ENCODE data around the gene ARL4C.
"Not testable (repeated sequence)": the region's sequence is repeated elsewhere in the genome, so short reads cannot be mapped to it uniquely, and the experiment has no call there.

Gene ARL4C

DNA sequence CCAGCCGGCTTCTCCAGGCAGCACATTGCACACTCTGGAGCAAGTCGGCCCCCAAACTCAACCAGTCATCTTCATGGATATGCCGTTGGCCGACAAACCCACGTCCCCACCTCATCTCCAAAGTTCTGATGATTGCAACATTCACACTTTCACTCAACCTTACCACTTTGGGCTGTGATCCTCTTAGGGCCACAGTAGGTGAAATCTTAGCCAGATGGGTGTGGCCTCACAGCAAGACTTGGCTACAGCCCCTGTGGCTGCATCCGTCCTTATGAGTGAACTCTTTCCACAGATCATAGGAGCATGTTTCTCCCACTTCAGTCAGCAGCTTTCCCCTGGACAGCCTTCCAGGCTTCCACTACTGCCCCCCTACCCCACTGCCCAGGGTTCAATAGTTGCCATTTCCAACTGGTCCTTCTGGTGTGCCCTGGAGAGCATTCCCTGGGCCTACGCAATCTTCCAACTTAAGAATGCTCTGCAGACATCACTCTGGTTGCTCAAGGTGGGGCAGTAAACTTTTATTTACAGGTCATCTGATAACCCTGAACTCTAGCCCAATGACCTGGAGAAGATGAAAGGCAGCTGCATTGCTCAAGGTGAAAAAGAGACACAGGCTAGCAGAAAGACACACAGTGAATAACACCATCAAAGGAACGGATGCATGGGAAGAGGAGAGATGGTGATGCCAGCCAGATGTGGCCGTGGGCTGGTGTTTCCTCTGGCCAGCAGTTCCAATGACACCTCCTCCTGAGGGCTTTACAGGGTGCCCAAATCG is 34.5 kb downstream of the ARL4C start:
- DNase-seq (ENCODE audit: low read depth, low spot score) = no peak
- H3K27ac ChIP-seq = no peak overlapping the region

DNA sequence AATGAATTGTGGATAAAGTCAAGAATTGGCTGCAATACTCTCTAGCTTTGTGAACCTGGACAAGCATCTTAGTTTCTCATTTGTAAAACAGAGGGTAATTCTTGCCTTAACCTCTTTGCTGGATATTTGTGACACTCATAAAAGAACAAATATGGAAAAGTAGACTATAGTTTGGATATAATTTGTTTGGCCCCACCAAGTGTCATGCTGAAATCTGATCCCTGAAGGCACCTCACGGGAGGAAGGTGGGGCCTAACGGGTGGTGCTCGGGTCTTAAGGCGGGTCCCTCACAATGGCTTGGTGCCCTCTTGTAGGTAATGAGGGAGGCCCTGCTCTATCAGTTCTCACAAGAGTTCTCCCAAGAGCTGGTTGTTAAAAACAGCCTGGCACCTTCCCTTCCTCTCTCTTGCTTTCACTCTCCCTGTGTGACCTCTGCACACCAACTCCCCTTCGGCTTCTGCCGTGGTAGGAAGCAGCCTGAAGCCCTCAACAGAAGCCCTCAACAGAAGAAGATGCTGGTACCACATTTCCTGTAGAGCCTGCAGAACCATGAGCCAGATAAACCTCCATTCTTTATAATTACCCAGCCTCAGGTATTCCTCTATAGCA is 37.4 kb downstream of the ARL4C start:
- no peaks in the 10 kb centered on the region for H3K36me3 ChIP-seq (ENCODE audit: insufficient read depth, low read length)
- H3K9ac ChIP-seq (ENCODE audit: insufficient read length) = no peak overlapping the region
- TF ChIP-seq EZH2 (IDR thresholded peaks at IDR 0.05) = no peak
- no peak for TF ChIP-seq POLR2AphosphoS5 (IDR thresholded peaks at IDR 0.05; ENCODE audit: borderline replicate concordance, low read depth, low read length)
- TF ChIP-seq FOXP2 (optimal IDR thresholded peaks at IDR 0.05; ENCODE audit: control extremely low read depth, extremely low read length, insufficient read depth) = no peak
- DNase-seq (ENCODE audit: low read depth, low spot score) = no peak
- no peaks in the 10 kb centered on the region for H3K9me3 ChIP-seq (ENCODE audit: low read depth, low read length)
- H3K4me3 ChIP-seq = no peak overlapping the region
- no peak overlapping the region for H3K27ac ChIP-seq

More for the DNA sequence above, 34.5 kb downstream of the ARL4C start:
- TF ChIP-seq POLR2AphosphoS5 (IDR thresholded peaks at IDR 0.05; ENCODE audit: borderline replicate concordance, low read depth, low read length) (no peak), EZH2 (IDR thresholded peaks at IDR 0.05) (no peak), FOXP2 (optimal IDR thresholded peaks at IDR 0.05; ENCODE audit: control extremely low read depth, extremely low read length, insufficient read depth) (no peak)
- H3K4me3 ChIP-seq = no peak overlapping the region
- no peaks in the 10 kb centered on the region for H3K9me3 ChIP-seq (ENCODE audit: low read depth, low read length)
- H3K9ac ChIP-seq (ENCODE audit: insufficient read length) = no peak overlapping the region
- no peaks in the 10 kb centered on the region for H3K36me3 ChIP-seq (ENCODE audit: insufficient read depth, low read length)

DNA sequence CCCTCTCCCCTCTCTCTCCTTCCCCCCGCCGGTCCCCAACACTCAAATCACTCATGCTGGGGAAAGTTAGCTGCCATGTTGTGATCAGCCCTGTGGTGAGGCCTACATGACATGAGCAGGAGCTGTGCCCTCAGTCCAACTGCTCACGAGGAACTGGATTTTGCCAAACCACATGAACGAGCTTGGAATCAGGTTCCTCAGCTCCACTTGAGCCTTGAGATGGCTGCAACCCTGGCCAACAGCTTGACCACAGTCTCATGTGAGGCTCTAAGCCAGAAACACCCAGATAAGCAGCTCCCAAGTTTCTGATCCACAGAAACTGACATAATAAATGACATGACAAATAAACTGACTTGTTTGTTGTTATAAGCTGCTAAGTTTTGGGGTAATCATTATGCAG is 38.4 kb downstream of the ARL4C start:
- no peaks in the 10 kb centered on the region for H3K36me3 ChIP-seq (ENCODE audit: insufficient read depth, low read length)
- no peak overlapping the region for H3K4me3 ChIP-seq
- H3K27ac ChIP-seq = no peak overlapping the region
- TF ChIP-seq POLR2AphosphoS5 (IDR thresholded peaks at IDR 0.05; ENCODE audit: borderline replicate concordance, low read depth, low read length) (no peak), FOXP2 (optimal IDR thresholded peaks at IDR 0.05; ENCODE audit: control extremely low read depth, extremely low read length, insufficient read depth) (no peak), EZH2 (IDR thresholded peaks at IDR 0.05) (no peak)
- H3K9ac ChIP-seq (ENCODE audit: insufficient read length) = no peak overlapping the region
- H3K9me3 ChIP-seq (ENCODE audit: low read depth, low read length) = no peaks in the 10 kb centered on the region
- DNase-seq (ENCODE audit: low read depth, low spot score) = no peak

DNA sequence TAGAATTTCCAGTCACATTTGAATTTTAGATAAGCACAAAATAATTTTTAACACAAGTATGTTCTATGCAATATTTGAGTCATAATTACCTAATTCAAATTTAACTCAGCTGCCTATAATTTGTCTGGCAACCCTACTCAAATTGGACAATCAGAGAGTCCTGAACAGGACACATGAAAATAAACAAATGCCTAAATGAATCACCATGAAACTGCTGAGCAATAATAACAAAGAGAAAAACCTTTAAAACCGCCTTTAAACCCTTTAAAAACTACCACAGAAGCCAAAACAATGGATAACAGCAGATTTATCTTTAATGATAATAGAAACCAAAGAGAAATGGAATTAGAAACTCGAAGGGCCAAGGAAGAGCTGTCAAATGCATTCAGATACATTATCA is 39.5 kb downstream of the ARL4C start:
- no peak for DNase-seq (ENCODE audit: low read depth, low spot score)
- Histone ChIP-seq H3K9me3 (ENCODE audit: low read depth, low read length) (no peaks in the 10 kb centered on the region), H3K4me3 (no peak overlapping the region), H3K9ac (ENCODE audit: insufficient read length) (no peak overlapping the region), H3K36me3 (ENCODE audit: insufficient read depth, low read length) (no peaks in the 10 kb centered on the region), H3K27ac (no peak overlapping the region)
- TF ChIP-seq FOXP2 (optimal IDR thresholded peaks at IDR 0.05; ENCODE audit: control extremely low read depth, extremely low read length, insufficient read depth) (no peak), POLR2AphosphoS5 (IDR thresholded peaks at IDR 0.05; ENCODE audit: borderline replicate concordance, low read depth, low read length) (no peak), EZH2 (IDR thresholded peaks at IDR 0.05) (no peak)

DNA sequence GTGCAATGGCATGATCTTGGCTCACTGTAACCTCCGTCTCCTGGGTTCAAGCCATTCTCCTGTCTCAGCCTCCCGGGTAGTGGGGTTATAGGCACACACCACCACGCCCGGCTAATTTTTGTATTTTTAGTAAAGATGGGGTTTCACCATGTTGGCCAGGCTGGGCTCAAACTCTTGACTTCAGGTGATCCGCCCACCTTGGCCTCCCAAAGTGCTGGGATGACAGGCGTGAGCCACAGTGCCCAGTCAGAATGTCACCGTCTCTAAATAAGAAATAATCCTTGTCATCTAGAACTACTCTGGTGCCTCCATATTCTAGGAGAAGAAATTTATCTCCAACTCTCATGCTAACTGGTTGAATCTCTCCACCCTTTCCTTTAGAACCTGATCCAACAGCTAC is 41.6 kb downstream of the ARL4C start:
- not testable (repeated sequence) for H3K4me3 ChIP-seq; H3K36me3 ChIP-seq (ENCODE audit: insufficient read depth, low read length); H3K9me3 ChIP-seq (ENCODE audit: low read depth, low read length); DNase-seq (ENCODE audit: low read depth, low spot score); H3K9ac ChIP-seq (ENCODE audit: insufficient read length); H3K27ac ChIP-seq

DNA sequence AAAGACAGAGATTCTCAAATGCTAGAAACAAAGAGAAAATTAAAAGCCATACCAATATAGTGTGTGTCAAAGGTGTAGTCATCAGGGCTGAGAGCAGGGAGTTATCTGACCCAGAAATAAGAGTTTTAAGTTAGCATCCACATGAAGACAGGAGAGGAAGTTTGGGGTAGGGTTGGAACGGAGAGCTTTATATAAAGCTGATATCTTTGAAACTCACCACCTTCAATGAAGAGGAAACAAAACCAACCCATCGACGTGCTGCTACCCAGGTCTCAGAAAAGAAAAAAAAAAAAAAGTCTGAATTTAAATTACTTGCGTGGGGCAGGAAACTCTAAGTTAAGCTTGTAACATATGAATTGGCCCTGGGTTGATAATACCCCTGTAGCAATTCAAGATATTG is 42.4 kb downstream of the ARL4C start:
- no peak for TF ChIP-seq EZH2 (IDR thresholded peaks at IDR 0.05)
- no peak for TF ChIP-seq POLR2AphosphoS5 (IDR thresholded peaks at IDR 0.05; ENCODE audit: borderline replicate concordance, low read depth, low read length)
- no peak for TF ChIP-seq FOXP2 (optimal IDR thresholded peaks at IDR 0.05; ENCODE audit: control extremely low read depth, extremely low read length, insufficient read depth)
- H3K4me3 ChIP-seq = no peak overlapping the region
- no peak for DNase-seq (ENCODE audit: low read depth, low spot score)
- no peaks in the 10 kb centered on the region for H3K36me3 ChIP-seq (ENCODE audit: insufficient read depth, low read length)
- H3K27ac ChIP-seq = no peak overlapping the region
- no peaks in the 10 kb centered on the region for H3K9me3 ChIP-seq (ENCODE audit: low read depth, low read length)
- no peak overlapping the region for H3K9ac ChIP-seq (ENCODE audit: insufficient read length)

DNA sequence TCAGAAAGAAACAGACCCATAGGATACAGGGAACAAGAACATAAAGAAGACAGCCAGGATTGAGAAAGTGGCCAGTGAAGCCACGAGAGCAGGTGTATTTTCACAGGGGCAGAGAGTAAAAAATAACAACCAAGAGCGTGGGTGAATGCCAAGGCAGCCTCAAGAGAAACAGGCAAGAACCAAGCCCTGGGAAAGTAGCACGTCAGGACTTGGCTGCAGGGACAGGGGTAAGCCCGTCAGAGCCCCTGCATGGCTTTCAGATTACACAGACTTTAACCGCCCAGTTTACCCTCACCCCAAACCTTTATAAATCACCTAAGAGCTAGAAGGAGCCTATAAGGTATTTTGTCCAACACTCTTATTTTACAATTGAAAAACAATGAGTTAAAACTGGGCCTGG is 43.7 kb downstream of the ARL4C start:
- H3K27ac ChIP-seq = no peak overlapping the region
- H3K9ac ChIP-seq (ENCODE audit: insufficient read length) = no peak overlapping the region
- H3K36me3 ChIP-seq (ENCODE audit: insufficient read depth, low read length) = no peaks in the 10 kb centered on the region
- no peaks in the 10 kb centered on the region for H3K9me3 ChIP-seq (ENCODE audit: low read depth, low read length)
- no peak overlapping the region for H3K4me3 ChIP-seq
- DNase-seq (ENCODE audit: low read depth, low spot score) = no peak
- no peak for TF ChIP-seq FOXP2 (optimal IDR thresholded peaks at IDR 0.05; ENCODE audit: control extremely low read depth, extremely low read length, insufficient read depth)

DNA sequence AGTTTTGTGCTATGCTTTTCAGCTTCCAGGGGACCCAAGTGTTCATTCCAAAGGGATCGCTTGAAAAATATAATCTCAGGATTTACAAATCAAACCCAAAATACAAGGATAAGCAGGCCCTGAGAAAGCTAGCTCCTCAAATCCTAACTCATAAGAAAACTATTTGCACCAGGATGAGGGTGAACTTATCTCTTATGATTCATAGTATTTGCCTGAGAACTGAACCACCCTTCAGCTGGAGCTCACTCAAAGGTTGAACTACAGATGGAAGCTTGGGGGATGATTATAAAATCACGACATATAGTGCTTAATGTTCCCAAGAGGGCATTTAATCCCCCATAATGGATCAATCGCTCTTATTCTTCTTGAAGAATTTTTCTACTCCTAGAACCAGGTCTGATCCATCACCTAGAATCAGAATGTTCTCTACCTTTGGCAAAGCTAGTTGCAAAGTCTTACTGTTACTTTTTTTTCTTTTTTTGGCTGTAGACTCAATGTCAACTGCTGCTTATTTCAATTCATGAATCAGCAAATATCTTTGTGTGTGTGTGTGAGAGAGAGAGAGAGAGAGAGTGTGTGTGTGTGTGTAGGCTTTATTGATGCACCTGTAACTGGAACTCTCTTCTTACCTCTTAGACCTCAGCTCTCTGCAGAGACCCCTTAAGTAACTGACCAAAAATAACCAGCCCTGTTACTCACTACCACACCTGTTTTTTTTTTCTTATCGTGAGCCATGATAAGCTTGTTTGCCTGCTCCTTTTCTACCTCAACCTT is 44.8 kb downstream of the ARL4C start:
- TF ChIP-seq FOXP2 (optimal IDR thresholded peaks at IDR 0.05; ENCODE audit: control extremely low read depth, extremely low read length, insufficient read depth) = no peak
- TF ChIP-seq POLR2AphosphoS5 (IDR thresholded peaks at IDR 0.05; ENCODE audit: borderline replicate concordance, low read depth, low read length) = no peak
- TF ChIP-seq EZH2 (IDR thresholded peaks at IDR 0.05) = no peak
- Histone ChIP-seq H3K9me3 (ENCODE audit: low read depth, low read length) (no peaks in the 10 kb centered on the region), H3K27ac (no peak overlapping the region), H3K4me3 (no peak overlapping the region), H3K9ac (ENCODE audit: insufficient read length) (no peak overlapping the region), H3K36me3 (ENCODE audit: insufficient read depth, low read length) (no peaks in the 10 kb centered on the region)
- DNase-seq (ENCODE audit: low read depth, low spot score) = no peak
